CD4-positive, alpha-beta T cell treated with Interleukin-17A for 4 hours (primary cell): Measurements from ENCODE around the gene PHEX.

Source experiments
- DNase-seq: peaks from one replicate; pipeline ENCODE4 v3.0.0-alpha.2; 2020; ENCODE audit warnings: mixed read lengths

Gene PHEX

DNA sequence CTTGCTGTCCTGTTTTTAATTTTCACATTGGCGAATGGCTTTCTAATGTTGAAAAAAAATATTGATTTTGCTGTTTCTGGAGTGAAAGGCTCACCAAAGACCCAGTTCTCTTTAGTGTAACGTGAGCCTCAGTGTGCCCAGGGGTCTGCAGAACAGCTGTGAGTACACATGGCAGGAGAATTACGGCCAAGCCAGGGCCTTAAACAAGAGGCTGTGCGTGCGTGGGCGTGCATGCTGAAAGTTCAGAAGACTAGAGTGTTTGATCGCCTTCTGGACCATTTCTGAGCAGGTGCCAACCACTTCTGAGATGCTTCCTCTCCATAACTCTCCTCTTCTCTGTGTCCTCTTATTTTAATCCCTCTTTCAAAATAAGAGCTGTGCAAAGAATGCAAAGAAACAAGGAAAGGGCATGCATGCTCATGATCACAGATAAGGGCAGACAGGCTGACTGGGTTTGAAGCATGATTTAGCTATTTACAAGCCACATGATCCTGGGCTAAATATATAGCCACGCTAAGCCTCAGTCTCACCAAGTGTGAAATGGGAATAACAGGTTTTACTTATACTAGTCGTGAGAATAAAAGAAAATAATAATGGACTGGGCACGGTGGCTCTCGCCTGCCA, 9.9 kb downstream of the PHEX start:
- DNase-seq = no peak

DNA sequence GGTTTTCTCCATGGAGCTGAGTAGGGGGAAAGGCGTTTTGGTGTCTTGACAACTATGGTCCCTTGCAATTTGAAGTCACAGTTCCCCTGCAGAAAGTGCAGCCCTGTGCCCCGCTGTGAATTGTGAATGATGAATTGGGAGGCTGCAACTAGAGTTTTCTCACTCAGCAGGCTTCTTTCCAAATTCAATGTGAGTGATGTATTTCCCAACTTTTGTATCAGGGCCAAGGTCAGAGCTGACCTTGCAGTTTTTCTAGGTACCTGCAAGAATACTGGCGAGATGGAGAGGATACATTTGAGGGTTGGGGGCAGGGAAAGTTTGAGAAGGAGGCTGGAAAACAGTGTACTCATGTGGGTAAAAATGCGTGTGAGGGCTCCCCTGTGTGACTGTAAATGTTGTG, 11.7 kb downstream of the PHEX start:
- DNase-seq = no peak

DNA sequence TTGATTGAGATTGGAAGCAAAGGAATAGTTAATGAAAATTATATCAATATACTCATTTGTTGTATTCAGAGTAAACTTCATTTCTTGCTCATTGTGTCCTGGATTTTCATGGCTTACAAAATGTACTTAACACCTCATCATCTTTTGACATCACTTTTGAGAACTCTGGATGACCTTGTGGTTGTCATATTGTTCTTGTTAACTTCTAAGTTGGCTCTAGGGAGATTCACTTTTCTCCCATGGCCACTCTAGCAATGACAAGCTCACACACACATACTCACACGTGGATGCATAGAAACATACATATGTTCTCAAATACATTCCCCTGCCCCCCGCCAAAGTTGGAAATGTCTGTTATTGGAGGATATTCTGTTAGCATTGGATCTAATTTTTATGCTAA, 15.3 kb downstream of the PHEX start:
- no peak for DNase-seq

DNA sequence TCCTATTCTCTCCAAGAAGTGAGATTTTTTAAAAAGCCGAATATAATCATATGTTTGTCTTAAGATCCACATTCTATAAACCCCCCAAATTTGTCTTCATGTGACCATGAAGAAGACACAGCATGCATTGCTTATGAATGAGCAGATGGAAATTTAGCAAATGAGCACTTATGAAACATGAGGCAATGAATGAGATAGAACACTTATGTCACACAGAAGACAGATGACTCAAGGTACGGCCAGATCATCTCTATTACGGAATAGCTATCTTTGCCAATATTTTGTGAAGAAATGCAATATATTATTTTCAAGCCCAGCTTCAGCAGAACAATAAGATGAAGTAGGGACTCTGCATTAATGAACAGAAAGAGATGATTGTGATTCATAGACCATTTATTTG, 21.4 kb downstream of the PHEX start:
- no peak for DNase-seq

DNA sequence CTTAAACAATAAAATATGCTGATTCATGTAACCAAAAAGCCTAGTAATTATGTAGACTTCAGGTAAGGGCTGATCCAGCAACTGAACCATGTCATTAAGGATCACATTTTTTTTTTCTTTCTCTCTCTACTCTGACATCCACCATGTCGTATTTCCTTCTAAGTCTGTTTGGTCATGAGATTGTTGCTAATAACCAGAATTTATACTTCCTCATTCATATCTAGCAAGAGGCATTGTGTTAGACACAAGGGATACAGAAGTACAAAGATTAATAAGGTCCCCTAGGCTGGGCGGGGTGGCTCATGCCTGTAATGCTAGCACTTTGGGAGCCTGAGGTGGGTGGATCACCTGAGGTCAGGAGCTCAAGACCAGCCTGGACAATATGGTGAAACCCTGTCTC, 24.1 kb downstream of the PHEX start:
- DNase-seq = no peak

DNA sequence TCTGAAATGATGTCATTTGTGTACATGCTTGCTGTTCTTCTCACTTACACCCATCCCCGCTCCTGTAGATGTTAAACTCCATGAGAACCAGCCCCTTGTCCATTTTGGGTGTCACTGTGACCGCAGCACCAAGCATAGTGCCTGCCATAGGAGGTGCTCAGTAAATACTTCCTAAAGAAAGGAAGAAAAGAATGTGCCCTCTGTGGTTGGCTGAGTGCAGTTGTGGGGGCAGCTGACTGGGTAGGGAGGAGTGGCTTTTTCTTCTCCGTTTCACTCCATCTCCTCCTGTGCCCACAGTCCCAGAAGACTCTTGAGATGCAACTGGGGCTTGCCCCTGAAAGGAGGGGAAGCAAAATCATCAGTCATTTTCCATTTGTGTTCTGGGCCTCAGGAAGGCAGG, 25.5 kb downstream of the PHEX start:
- DNase-seq = no peak

DNA sequence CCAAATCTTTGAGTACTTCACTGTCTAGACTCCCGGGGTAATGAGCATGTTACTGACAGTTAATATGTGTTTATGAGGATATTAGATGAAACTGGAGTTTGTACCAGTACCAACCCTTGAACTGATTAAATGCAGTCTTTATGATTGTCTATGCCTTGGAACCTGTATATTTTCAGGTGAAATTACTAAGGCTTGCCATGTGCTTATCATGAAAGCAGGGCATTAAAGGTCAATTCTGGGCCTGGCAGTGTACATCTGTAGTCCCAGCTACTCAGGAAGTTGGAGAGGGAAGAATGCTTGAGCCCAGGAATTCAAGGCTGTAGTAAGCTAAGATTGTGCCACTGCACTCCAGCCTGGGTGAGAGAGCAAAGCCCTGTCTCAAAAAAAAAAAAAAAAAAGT, 27.6 kb downstream of the PHEX start:
- DNase-seq = no peak

DNA sequence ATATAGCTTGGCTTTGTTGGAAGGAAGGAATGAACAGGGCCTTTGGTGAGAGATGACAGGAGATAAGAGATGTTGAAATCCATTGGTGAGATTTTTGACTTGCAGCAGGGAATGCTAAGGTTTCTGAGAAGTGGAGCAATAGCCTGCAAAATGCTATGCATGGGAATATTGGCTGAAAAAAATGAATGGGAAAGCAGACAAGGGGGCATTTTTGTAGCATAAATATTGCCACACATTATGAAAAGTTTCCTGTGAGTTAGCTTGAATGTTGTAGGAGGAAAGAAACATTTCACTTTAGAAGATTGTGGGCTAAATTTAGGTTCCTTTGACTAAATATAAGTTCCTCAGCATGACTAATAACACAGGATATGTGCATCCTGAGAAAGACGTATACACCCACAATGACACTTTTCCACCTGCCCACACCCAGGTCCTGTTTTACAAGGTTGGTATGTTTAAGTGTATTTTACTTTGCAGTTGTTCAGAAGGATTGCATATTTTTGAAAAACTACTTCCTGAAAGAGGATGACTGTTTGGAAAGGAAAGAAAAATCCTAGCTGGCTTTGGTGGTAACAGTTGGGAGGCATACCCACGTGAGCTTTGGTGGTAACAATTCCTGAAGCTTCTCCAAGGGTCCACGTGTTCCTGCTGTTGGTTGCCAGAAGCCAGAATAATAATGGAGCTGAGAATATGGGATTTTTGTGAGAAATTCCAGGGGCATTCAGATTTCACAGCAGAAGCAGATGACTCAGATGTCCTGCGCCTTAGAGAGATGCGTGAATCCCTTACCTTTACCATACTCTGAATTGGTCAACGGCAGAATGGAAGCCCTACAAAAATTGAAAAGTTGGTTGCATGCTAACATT, 28.5 kb downstream of the PHEX start:
- DNase-seq = no peak

DNA sequence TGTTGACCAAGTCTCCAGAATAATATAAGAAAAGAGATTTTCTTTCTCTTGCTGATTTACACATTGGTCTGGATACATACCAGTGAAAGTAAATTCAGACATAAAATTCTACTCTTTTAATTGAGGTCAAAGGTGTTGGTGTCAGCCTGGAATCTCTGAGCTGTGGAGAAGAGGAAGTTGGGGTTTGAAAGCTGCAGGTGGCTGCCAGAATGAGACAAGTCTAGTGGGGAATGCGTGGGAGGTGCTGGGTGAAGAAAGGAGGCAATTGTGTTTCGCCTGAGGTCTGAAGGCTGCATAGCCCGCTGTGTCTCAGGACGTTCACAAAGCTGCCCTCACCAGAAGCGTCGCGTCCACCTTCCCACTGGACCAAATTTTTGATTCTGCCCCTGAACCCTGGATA, 31.2 kb downstream of the PHEX start:
- peak; percentile 5 for DNase-seq

DNA sequence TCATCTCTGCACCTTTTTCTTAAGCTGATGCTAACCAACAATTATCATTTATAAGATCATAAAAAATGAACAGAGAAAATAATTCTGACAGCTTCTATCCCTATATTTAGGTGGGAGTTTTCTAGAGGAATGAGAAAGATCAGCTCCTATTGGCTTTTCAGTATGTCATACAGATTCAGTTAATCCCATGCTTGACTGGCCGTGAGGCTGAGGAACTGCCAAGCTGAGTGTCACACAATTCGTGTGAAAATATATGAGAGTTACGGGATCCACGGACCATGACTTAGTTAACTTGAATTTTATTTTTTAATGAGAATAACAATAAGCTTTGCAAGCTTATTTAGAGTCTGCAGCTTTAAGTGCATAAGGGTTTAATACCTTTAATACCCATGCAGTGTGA, 37.5 kb downstream of the PHEX start:
- no peak for DNase-seq

DNA sequence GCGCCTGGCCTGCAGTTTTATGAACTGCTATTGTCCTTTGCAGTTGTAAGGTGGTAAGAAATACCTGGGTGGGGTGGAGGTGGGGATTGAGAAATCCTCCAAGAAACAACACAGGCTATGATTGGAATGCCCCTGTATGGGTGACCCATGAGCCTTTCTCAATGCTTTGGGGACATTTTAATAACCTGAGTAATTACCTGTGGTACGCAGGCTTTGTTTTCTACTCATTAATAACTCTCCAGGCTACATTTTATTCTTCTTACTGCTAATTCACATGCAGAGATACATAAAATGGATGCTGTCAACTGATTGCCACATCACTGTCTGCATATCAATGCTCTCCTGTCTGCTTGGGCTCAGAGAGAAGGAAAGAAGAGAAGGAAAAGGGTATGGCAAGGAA, 41.8 kb downstream of the PHEX start:
- DNase-seq = no peak

DNA sequence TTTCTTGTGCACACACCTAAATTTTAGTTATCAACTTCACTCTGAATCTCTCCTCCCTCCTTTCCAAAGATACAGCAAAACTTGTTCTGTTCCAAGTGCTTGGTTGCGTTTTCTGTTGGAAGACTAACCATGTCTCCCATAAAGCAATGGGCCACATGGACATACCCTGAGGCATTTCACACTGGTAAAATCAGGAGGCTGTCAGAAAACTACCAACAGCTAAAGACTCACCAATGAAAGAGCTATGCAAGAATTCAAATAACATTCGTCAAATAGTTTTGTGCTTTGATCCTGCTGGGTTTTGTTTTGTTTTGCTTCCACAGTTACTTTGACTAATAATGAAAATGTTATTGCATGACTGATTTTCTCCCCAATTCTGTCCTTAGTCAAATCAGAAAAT, 46.0 kb downstream of the PHEX start:
- no peak for DNase-seq

DNA sequence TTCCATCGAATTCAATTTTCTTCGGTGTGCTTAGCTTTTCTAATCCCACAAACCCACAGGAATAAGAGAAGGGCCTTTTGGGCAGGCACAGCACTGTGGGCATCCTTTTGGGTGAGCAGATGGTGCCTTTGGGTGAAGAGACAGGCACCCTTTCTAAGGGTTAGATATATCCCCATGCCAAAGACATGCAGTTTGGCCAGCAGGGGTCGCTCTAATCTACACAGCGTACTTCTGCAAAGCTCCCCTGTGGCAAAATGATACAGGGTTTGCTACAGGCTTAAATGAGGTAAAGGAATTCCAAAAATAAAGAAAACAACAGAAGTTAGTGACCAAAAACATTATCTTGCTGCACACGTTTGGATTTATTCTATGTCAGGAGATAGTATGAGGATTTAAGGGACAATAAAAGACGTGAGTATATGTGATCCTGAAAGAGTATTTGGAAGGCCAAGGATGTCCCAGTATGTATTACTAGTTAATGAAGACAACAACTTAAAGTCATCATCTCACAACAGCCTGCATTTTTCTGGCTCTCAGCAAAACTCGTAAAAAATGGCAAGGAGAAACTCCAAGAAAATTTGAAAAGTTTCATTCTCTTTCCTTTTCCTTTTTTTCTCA, 49.5 kb downstream of the PHEX start:
- DNase-seq = peak; percentile 64

DNA sequence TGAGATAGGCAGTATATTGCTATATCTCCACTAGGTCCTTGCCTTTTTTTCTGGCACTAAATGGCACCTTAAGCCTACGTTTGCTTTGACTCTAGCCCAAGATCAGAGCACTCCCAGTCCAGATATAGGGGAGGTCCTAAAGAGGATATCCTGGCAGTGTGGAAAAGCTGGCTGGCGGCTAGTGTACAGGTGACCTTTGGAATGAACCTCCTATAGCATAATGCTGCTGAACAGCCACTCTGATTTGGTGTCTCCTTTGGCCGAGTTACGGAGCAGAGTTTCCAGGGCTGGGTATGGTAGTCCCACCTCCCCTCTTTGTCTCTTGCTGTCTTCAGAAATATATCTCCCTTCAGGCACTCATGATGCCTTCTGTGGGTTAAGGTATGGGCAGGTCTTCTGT, 53.9 kb downstream of the PHEX start:
- DNase-seq = no peak

DNA sequence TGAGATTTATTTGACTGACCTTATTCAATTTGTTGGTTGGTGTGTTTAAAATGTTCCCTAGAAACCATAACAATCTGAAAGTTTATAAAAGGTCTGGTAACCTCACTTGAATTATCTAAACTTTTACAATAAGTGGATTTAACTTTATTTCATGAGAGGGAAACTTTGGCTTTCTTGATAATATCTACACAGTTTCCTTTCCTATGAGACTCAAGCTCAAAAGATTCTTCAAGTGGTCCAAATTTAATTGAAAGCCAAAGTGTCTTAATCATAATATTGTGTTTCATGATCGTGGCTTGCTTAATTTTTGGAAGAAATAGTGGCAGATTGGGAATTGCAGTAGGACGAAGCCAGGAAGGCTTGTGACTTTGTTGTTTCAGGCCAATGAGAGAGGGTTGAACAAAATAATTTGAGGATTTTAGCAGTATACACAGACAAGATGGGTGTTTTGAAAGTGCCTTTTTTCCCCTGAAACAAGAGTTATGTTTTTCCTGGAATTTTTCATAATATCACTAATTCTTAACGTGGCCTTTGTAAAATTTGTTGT, 55.0 kb downstream of the PHEX start:
- no peak for DNase-seq

DNA sequence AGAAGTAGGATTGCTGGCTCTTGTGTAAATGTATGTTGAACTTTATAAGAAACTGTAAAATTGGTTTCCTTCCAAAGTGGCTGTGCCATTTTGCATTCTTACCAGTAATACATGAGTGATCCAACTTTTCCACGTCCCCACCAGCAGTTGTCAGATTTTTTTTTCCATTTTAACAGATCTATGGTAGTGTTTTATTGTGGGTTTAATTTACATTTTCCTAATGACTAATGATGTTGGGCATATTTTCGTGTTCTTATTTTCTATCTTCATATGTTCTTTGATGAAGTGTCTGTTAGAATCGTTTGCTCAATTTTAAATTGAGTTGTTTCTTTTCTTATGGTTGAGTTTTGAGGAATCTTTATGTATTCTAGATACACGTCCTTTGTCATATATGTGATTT, 56.2 kb downstream of the PHEX start:
- no peak for DNase-seq

DNA sequence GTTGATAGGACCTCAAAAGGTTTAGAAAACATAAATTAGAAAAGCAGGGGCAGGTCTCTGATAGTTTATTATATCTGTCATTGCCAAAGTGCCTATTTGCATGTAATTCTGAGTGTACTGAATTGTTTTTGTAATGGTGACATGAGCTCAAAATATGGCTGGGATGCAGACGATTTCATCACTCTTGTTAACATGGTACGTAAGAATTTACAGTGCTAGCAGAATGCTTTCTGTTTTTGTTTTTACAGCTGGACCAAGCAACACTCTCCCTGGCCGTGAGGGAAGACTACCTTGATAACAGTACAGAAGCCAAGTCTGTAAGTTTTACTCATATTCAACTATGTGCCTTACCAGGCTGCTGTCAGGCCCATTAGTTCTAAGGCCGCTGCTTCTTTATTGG, 58.1 kb downstream of the PHEX start:
- no peak for DNase-seq

DNA sequence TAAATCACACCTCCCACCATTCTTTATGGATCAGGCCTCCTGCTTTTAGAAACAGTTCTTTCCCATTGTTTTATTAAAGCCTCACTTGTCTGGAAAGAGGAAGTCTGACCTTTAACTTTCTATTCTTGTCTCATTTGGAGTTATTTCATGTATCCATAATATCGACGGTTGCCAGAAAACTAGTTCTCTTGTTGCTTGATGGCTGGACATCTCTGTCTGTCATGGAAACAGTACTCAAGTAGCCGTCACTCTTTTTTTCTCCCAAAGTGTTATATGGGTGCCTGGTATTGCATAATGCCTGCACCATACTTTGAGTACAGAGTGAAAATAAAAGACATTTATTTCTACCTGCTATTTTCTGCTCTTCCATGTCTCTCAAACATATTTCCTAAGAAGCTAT, 61.4 kb downstream of the PHEX start:
- DNase-seq = no peak

DNA sequence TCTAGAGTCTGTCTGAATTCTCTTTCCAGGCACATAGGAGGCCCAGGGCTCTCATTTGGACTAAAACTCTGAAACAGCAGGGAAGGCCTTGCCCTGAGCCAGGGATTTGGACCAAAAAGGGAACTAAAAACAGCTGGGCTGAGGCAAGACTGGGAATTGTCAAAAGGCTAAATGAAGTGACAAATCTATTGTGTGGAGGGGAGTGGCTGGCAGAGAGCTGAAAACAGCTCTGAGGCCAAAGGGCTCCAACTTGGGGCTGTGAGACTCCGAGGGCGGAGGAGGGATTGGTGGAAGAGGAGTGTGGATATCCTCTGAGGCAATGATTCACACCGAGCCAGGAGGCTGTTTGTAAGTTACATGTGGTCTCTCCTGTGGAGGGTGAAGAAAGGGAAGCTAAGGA, 63.2 kb downstream of the PHEX start:
- DNase-seq = no peak

DNA sequence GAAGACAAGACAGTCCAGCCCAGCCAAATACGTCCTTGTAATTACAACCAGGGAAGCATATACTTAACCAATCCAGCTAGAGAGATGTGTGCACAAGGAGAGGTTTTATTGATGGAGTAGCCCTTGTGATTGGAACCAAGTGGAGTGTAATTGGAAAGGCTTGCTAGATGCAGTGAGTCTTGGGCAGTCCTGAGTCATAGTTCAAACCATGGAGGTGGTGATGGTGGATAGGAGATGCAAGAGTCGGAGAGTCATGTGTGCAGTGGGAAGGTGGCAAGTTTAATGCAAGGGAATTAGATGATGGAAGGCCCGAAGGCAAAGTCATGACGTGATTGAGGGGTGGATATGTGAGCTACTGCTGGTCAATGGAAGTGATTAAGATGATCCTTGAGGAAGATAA, 63.7 kb downstream of the PHEX start:
- no peak for DNase-seq

DNA sequence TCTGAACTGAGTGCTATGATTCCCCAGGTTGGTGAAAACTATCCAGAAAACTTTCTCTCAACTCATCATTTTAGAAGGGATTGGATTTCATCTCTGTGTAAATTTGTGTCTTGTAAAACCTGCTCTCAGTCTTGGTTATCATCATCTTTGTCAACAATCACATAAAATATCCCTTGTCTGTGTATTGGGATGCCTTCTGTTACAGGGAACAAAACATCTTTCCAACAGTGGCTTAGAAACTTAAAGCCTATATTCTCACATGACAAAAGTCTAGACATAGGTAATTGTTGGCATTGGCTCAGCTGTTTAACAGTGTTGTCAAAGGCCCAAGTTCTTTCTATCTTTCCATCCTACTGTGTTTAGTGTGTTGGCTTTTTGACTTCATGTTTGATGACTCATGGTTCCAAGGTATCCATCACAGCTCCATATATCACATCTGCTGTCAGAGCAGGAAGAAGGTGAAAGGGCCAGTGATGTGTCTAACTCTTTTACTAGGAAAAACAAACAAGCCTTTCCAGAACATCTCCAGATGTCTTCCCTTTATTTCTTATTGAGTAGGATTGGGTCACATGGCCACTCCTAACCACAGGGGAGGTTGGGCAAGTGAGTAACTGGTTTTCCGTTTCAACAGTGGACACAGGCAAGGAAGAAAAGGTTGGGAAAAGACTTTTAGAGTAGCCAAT, 65.0 kb downstream of the PHEX start:
- DNase-seq = no peak

DNA sequence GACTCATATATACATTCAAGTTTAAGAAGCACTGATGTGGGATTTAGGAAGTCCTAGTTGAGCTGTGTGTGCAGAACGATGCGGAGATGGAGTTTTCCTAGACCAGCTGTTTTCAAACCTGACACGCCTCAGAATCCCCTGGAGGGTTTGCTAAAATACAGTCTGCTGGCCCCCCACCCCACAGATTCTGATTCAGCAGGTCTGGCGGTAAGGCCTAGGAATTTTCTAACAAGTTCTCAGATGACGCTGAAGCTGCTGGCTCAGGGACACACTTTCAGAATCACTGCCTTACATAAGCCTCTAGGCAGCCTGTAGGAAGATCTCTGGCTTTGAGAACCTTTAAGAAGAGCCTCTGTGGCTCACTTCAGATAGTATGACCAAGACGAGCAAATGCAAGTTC, 73.1 kb downstream of the PHEX start:
- no peak for DNase-seq

DNA sequence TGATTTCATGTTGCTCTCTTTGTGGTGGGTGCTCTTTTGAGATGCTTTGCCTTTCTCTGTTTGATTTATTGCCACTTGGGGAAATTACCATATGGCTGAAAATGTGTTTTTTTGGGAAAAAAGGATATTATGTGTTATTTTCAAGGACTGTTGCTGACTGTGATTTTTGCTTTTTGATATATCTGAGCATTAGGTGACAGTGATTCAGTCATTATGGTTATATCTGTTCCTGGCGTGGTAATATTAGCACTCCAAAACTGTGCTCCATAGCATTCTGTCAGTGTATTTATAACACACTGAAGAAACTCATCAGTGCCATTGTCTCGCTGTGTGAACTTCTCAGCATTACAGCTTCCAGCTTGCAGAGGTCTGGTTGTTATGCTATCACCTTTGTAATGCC, 73.8 kb downstream of the PHEX start:
- DNase-seq = no peak

DNA sequence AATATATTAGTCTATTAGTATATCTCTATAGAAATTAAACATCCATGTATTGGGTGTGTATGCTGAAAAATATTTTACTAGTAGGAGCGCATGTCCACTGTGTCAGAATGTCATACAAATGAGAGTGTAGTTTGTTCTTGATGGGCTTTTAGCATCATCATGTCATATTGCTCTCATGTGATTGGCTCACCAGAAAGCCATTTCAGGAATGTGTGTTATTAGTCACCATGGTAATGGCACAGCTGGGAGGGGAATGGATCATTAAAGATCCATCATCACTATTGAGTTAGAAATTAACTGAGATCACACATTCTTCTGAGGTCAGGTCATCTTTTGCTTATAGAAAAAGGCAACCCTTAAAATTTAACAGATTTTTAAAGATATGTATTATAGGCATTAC, 77.3 kb downstream of the PHEX start:
- no peak for DNase-seq
